HG03378 (cell line): Measurements from ENCODE around the gene IKBKE.
"Not testable (repeated sequence)": the region's sequence is repeated elsewhere in the genome, so short reads cannot be mapped to it uniquely, and the experiment has no call there.

Experiments
- ATAC-seq: cut with Tn5 transposase; IDR thresholded peaks from one replicate; pipeline ENCODE4 v1.9.1; 2021; ENCODE audit warnings: mild to moderate bottlenecking, moderate library complexity; ENCODE audit not compliant: unreplicated experiment

The IKBKE gene

GRCh38 chr1:206472454-206472853 lies 2.2 kb downstream of the IKBKE start:
- no peak for ATAC-seq

DNA sequence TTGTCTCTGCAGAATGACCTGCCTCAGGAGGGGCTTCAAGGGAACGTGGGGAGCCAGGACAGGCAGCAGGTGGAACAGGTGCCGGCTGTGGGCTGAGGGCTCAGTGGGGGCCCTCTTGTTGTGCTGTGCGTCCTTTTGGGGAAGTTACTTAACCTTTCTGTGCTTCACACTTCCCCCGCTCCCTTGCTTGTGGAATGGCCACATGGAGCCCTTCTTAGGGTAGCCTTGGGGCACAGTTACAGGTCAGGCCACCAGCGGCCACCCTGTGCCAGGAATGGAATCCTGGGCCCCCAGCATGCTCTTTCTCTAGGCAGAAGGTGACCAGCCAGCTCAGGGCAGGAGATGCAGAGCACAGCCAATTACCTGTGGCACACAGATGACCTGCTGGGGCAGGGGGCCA lies 2.6 kb downstream of the IKBKE start:
- ATAC-seq: no peak

GRCh38 chr1:206476058-206476457 lies 5.8 kb downstream of the IKBKE start:
- ATAC-seq: no peak

GRCh38 chr1:206476591-206476990 lies 6.3 kb downstream of the IKBKE start:
- ATAC-seq: no peak

- no peak for ATAC-seq
These were observed 6.8 kb downstream of the IKBKE start for GRCh38 chr1:206477110-206477509.

DNA sequence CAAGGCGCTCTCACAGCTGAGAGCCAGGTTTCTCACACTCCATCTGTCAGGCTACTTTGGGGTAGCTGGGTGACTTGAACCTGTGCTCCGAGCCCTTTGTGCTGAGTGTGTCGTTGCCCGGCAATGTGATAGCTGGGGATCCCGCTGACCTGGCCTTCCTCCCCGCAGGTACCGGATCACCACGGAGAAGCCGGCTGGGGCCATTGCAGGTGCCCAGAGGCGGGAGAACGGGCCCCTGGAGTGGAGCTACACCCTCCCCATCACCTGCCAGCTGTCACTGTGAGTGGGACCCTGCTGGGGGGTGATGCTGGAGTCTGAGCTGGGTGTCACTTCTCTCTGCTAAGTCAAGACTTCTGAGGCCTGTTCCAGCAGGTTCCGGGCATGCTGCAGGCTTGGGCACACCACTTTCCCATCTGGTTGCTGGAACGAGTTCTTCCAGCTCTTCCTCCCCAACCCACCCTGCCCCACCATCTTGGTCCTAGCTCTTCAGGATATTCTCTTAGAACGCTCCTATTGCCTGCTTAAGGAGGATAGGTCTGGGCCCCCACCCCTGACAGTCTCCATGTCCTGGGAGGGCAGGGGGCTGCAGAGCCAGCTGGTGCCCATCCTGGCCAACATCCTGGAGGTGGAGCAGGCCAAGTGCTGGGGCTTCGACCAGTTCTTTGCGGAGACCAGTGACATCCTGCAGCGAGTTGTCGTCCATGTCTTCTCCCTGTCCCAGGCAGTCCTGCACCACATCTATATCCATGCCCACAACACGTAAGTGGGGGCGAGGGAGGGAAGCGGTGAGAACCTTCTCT lies 7.5 kb downstream of the IKBKE start:
- no peak for ATAC-seq

GRCh38 chr1:206478746-206479145 lies 8.5 kb downstream of the IKBKE start:
- no peak for ATAC-seq

DNA sequence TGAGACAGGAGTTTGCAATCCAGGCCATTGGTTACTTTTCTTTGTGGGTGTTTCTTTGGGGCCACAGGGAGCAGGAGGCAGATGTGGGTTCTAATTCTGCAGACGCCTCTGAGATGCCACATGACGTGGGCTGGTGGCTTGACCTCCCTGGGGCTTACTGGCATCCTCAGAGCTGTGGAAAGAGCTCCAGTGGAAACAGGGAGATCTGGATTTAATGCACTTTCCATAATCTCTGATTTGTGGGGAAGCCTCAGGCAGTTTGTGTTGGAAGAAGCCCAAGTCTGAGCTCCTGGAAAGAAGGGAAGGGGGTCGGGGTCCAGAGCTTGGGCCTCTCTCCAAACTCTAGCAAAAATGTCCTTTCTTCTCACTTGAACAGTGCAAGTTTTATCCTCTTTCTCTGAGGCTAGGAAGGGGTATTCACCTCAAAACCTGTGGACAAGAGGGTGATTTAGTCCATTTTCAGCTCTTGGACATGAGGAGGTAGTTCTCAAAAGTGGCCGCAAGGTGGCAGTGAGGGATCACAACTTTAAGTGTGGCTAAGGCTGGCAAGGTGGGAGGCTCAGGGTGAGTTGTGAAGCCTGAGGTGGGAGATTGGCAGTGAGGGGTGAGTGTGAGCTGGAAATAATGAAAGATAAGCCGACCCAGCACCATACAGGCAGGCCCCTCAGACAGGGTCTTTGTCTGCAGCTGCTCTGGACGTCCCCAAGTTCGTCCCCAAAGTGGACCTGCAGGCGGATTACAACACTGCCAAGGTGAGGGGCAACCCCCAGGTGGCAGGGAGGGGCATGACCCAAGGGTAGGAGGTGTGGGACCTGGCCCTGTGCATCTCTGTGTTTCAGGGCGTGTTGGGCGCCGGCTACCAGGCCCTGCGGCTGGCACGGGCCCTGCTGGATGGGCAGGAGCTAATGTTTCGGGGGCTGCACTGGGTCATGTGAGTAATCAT lies 9.2 kb downstream of the IKBKE start:
- no peak for ATAC-seq

DNA sequence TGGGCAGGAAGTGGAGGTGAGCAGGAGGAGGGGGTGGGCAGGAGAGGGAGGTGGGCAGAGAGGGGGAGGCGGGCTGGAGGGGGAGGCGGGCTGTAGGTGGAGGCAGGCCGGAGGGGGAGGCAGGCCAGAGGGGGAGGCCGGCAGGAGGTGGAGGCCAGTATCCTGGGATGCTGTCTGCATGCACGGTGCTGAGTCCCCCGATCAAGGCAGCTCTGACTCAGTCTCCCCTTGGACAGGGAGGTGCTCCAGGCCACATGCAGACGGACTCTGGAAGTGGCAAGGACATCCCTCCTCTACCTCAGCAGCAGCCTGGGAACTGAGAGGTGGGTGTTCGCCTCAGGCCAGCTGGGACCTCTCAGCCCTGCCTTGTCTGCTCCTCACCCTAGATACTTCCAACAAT lies 9.9 kb downstream of the IKBKE start:
- ATAC-seq: no peak

DNA sequence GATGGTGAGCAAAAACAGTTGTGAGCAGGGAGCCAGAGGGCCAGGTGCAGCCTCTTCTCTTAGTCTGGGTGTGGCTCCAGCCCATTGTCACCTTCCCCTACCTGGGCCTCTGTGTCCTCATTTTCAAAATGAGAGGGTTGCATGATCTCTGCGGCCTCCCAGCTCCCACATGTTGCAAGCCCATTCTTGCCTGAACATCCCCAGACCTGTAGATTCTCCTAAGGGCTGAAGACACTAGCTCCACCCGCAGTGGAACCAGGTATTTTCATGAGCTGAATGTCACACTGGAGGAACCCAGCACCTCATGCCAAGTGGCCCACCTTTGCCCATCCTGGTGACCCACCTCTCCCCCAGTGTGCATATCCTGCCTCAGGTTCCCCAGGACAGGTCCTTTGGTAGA lies 12.3 kb downstream of the IKBKE start:
- no peak for ATAC-seq

GRCh38 chr1:206483864-206484263 lies 13.6 kb downstream of the IKBKE start:
- not testable (repeated sequence) for ATAC-seq

GRCh38 chr1:206484901-206485300 lies 14.6 kb downstream of the IKBKE start:
- no peak for ATAC-seq

DNA sequence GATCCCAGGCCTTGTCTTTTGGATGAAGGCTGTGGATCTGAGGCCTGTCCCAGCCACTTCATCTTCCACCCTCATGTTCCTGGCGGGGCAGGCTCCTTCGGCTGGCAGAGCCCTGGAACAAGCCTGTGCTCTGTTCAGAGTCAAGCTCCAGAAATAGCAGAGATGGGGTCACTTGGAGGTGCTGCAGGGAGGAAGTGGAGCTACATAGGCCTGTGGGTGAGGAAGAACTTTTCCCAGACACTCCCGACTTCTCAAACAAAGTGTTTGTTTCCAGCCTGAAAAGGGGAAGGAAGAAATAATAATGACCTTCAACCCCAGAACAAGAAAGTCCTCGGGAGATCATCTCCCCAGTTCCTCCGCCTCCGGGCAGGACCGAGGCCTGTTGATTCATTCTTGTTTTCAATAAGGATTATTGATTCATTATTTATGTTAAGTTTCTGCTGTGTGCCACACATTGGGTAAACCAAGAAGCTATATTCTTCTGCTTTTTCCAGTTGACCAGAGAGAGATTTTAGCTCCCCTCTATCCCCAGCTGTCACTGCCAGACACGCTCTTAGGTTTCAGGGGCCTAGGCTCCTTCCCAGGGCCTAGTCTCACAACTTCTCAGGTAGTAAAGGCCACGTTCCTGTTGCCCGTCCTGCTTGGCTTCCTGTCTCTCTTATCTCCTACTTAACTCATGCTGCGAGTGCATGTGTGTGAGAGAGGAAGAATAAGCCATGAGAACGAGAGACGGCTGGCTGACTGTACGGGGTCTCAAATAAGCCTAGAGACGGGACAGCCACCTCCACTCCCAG lies 16.9 kb downstream of the IKBKE start:
- no peak for ATAC-seq

- no peak for ATAC-seq
These were observed 17.7 kb downstream of the IKBKE start for GRCh38 chr1:206487970-206488369.

GRCh38 chr1:206488466-206488865 lies 18.2 kb downstream of the IKBKE start:
- no peak for ATAC-seq

DNA sequence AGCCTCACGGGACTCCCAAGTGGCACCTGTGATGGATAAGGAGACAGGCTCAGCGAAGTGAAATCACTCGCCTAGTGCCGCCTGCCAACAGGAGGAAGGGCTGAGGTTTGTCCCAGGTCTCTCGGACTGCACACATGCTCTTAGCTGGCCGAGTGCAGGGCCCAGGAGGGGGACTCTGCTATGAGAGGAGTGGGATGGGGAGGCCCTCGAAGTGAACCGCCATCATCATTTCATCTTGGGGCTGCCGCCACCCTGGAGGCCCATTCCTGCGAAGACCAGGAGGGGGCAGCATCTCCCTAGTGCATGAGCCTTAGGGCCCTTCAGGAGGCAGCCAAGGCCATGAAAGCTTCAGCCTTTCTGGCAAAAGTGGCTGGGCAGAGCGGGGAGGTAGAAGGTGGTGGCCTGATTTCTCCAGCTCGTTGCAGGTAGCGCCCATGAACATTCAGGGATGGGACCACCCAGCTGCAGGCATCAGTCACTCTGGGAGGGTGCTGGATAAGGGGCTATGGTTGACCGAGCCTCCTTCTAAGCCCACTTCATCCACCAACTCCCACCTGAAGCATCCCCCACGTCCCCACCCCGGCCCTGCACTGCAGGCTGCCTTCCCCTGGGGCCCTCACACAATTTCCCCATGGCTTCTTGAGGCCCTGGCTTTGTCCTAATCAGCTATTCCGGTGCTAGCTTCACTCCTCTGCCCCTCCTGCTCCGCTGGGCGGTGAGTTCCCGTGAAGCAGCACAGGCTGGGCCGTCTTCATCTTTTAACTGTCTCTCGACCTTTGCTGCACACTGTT lies 19.9 kb downstream of the IKBKE start:
- ATAC-seq: no peak

GRCh38 chr1:206490771-206491405 lies 20.6 kb downstream of the IKBKE start:
- ATAC-seq: no peak

DNA sequence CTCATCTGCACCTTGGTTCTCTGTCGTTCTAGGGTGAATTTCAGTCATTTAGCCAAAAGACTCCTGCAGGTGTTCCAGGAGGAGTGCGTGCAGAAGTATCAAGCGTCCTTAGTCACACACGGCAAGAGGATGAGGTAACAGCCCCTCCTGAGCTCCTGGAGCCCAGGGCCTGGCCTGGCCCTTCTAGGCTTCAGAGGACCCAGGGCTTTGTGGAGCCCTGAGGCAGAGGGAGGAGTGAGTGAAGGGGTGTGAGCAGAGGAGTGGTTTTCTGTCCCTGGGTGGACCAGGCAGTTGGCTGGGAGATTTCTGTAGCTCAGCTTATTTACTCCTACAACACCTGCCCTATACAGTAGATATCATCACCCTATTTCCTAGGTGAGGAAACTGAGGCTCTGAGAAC lies 21.3 kb downstream of the IKBKE start:
- no peak for ATAC-seq

- ATAC-seq: no peak
These were observed 22.3 kb downstream of the IKBKE start for GRCh38 chr1:206492589-206492988.

- ATAC-seq: no peak
These were observed 23.0 kb downstream of the IKBKE start for GRCh38 chr1:206493279-206493678.
